Measurements from ENCODE around the gene SMAP1. TPM values are rescaled to one million over a fixed set of nuclear protein-coding genes. Genes with fewer than 3 reads are reported as not detected.

Gene SMAP1
- total and polyA plus RNA-seq, 8 donors: 26.2 to 30.6 (median 26.9) TPM

DNA sequence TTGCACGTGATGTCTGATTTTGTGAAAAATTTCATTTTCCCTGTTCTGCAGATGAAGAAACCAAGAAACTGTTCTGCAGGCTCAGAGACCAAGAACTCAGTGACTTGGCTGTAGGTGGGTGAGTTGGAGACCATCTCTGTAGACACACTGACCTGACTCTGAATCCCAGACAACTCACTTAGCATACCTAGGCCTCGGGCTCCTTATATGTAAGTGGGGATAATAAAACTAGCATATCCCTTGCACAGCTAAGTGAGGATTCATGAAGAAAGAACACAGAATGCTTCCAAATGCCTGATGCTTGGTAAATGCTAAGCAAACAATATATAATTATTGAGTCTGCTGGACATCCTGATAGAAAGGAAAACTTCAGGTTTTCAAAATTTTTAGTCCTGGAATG lies 218.4 kb downstream of the SMAP1 start:
- no peaks in the 10 kb centered on the region for H3K9me3 ChIP-seq
- DNase-seq (no peak), ATAC-seq (no peak)
- H3K27ac ChIP-seq: no peak overlapping the region
- no peaks in the 10 kb centered on the region for H3K36me3 ChIP-seq
- TF ChIP-seq, protein P1, sequence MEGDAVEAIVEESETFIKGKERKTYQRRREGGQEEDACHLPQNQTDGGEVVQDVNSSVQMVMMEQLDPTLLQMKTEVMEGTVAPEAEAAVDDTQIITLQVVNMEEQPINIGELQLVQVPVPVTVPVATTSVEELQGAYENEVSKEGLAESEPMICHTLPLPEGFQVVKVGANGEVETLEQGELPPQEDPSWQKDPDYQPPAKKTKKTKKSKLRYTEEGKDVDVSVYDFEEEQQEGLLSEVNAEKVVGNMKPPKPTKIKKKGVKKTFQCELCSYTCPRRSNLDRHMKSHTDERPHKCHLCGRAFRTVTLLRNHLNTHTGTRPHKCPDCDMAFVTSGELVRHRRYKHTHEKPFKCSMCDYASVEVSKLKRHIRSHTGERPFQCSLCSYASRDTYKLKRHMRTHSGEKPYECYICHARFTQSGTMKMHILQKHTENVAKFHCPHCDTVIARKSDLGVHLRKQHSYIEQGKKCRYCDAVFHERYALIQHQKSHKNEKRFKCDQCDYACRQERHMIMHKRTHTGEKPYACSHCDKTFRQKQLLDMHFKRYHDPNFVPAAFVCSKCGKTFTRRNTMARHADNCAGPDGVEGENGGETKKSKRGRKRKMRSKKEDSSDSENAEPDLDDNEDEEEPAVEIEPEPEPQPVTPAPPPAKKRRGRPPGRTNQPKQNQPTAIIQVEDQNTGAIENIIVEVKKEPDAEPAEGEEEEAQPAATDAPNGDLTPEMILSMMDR (IDR thresholded peaks at IDR 0.05): no peak
- no peak overlapping the region for H3K4me3 ChIP-seq
- H3K27me3 ChIP-seq: no peaks in the 10 kb centered on the region
- intact Hi-C loops (cut with DNase I): loop anchor here in 1 of 2 donors (10.0 kb wide), 1 partner anchor 181 kb away; no protein-coding TSS in a partner anchor
- no peaks in the 10 kb centered on the region for H3K4me1 ChIP-seq

DNA sequence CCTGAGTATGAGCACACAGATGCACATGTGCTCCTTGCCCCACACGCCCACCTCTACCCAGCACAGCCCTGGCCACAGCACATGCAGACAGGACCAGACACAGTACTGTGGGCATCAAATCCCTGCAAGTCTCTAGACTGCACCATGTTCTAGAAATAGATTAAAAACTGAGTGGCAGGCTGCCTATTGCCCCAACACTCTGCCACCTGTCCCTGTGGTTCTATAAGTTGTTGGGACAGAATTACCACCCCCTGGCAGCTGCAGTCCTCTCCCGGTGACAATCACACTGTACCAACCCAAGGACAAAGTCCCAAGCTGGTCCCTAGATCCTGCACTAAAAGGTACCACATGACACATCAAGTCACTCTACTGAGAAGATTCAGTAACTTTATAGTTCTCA lies 219.0 kb downstream of the SMAP1 start:
- H3K4me1 ChIP-seq: no peaks in the 10 kb centered on the region
- no peaks in the 10 kb centered on the region for H3K36me3 ChIP-seq
- DNase-seq (no peak), ATAC-seq (no peak)
- intact Hi-C loops (cut with DNase I): loop anchor here in 1 of 2 donors (10.0 kb wide), 1 partner anchor 182 kb away; no protein-coding TSS in a partner anchor
- no peaks in the 10 kb centered on the region for H3K9me3 ChIP-seq
- no peaks in the 10 kb centered on the region for H3K27me3 ChIP-seq
- TF ChIP-seq, protein P1 (IDR thresholded peaks at IDR 0.05): no peak
- H3K27ac ChIP-seq: no peak overlapping the region
- H3K4me3 ChIP-seq: no peak overlapping the region

DNA sequence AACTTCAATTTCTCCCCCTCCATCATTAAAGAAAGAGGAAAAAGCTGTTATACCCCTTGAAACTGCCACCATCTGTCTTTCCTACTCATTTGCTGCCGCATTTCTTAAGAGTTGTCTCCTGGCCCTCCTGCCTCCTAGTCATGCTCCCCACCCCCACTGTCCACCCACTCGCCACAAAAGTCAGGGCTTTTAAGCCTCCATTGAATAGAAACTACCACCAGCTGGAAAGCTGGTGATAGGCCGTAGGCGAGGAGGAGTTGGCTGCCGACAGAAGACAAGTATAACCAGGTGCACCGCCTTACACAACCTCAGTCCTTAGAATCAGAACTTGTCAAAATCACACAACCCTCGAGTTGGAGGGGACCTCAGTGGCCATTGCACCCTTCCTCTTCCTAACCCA lies 221.6 kb downstream of the SMAP1 start:
- Histone ChIP-seq H3K4me3 (no peak overlapping the region), H3K4me1 (no peaks in the 10 kb centered on the region), H3K27ac (no peak overlapping the region), H3K9me3 (no peaks in the 10 kb centered on the region), H3K36me3 (no peaks in the 10 kb centered on the region), H3K27me3 (no peaks in the 10 kb centered on the region)
- intact Hi-C loops (cut with DNase I): loop anchor here in 1 of 2 donors (10.0 kb wide), 1 partner anchor 184 kb away; no protein-coding TSS in a partner anchor
- ATAC-seq (no peak), DNase-seq (no peak)
- TF ChIP-seq, protein P1 (IDR thresholded peaks at IDR 0.05): no peak

DNA sequence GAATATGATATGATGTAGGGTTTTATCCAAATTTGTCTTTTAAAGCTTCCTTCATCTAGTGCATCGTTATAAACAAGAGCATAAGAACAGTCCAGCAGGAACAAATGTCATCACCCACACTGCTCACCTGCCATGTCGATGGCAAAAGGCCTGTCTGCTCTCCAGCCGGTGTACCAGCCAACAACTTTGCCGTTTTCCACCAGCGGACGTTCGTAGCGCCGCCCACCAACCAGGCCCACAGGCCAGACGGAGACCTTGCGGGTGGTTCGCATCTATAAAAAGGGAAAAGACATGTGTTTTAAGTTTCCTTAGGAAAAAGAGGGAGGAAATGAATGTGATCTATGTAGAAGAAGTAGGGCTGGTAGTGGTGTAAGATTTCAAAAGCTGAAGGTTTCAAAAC lies 226.3 kb downstream of the SMAP1 start:
- TF ChIP-seq, protein P1 (IDR thresholded peaks at IDR 0.05): no peak
- intact Hi-C loops (cut with DNase I): no loop called here
- Histone ChIP-seq H3K27me3 (no peaks in the 10 kb centered on the region), H3K9me3 (no peaks in the 10 kb centered on the region), H3K4me3 (no peak overlapping the region), H3K27ac (no peak overlapping the region), H3K4me1 (no peaks in the 10 kb centered on the region), H3K36me3 (no peaks in the 10 kb centered on the region)
- ATAC-seq (no peak), DNase-seq (no peak)

DNA sequence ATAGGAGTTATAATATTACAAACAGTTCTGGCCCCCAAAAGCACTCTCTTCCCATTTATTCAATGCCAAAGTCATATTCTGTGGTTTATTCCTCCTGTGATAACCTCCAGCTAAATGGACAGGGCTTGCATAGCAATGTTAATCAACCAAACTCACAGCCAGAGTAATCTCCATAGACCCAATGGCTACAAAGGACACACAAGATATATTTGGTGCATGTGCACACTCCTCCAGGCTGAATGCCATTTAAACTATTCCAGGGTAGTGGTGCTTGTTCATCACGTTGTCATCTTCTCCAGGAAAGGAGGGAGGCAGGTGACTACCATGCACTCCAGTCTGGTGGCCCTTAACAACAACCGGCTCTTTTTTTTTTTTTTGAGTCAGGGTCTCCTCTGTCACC lies 232.4 kb downstream of the SMAP1 start:
- Histone ChIP-seq H3K9me3 (no peaks in the 10 kb centered on the region), H3K27ac (no peak overlapping the region), H3K27me3 (no peaks in the 10 kb centered on the region), H3K4me1 (no peaks in the 10 kb centered on the region), H3K36me3 (no peaks in the 10 kb centered on the region), H3K4me3 (no peak overlapping the region)
- TF ChIP-seq, protein P1 (IDR thresholded peaks at IDR 0.05): no peak
- ATAC-seq (no peak), DNase-seq (no peak)
- intact Hi-C loops (cut with DNase I): no loop called here

All from left lung (tissue), 10 donors.